ENCODE data around the gene LEUTX. TPM values are rescaled to one million over a fixed set of nuclear protein-coding genes. Genes with fewer than 3 reads are reported as not detected.

LEUTX gene
- total RNA-seq, 1 experiment from 2014 or later = not detected

DNA sequence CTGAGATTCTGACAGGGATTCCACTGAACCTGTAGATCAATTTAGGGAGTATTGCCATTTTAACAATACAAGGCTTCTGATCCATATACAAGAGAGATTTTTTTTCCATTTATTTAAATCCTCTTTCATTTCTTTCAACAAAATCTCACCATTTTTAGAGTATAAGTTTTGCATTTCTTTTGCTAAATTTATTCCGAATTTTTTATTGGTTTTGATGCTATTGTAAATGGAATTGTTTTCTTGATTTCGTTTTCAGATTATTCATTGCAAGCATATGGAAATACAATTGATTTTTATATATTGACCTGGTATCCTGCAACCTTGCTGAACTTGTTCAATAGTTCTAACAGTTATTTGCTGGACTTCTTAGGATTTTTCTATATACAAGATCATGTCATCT lies 18.4 kb downstream of the LEUTX start:
- no peaks in the 10 kb centered on the region; the same call in 1 of the 2 replicates for H3K4me1 ChIP-seq (ENCODE audit: insufficient read depth, low read length)
- H2AK5ac ChIP-seq (ENCODE audit: insufficient read length, low read length) = no peak overlapping the region
- no peak overlapping the region for H4K8ac ChIP-seq (replicated peaks; ENCODE audit: insufficient read length, low read depth, low read length)
- Mint-ChIP-seq H3K27me3 (ENCODE audit: low read depth) (no peaks in the 10 kb centered on the region), H3K27ac (no peak overlapping the region), H3K4me3 (no peak overlapping the region), H3K4me1 (peaks cover 22 to 33% of the 10 kb centered on the region in 2 experiments), H3K36me3 (ENCODE audit: insufficient read depth in 1 of 3, low read depth in 3 of 3) (no peaks in the 10 kb centered on the region), H3K9me3 (no peaks in the 10 kb centered on the region)
- no peak overlapping the region for H3K18ac ChIP-seq (ENCODE audit: insufficient read length, low read depth, low read length)
- H3K27ac ChIP-seq (ENCODE audit: insufficient read length, low read depth, low read length) = no peak overlapping the region
- H2BK120ac ChIP-seq (ENCODE audit: low read depth, low read length, poor library complexity, severe bottlenecking) = no peak overlapping the region
- H3K23me2 ChIP-seq (ENCODE audit: insufficient read length, low read depth, low read length, poor library complexity, severe bottlenecking) = peaks cover 3% of the 10 kb centered on the region
- H3K14ac ChIP-seq (ENCODE audit: insufficient read depth, low read length) = no peak overlapping the region
- no peak overlapping the region for H3K56ac ChIP-seq (ENCODE audit: insufficient read length, low read depth, low read length)
- H2BK12ac ChIP-seq (ENCODE audit: insufficient read length, low read depth, low read length) = no peak overlapping the region
- H3K9me3 ChIP-seq (ENCODE audit: control insufficient read depth, low read depth, low read length) = no peaks in the 10 kb centered on the region
- H3K27me3 ChIP-seq (ENCODE audit: insufficient read depth, low read length) = no peaks in the 10 kb centered on the region
- no peak overlapping the region for H2BK5ac ChIP-seq (ENCODE audit: insufficient read length, low read length)
- no peaks in the 10 kb centered on the region for H3K79me1 ChIP-seq (ENCODE audit: insufficient read depth, low read depth, low read length, poor library complexity, severe bottlenecking)
- H2BK15ac ChIP-seq (ENCODE audit: low read depth, low read length) = no peak overlapping the region
- no peak overlapping the region for H3K23ac ChIP-seq (ENCODE audit: insufficient read length, low read depth, low read length)
- H4K20me1 ChIP-seq (ENCODE audit: control insufficient read depth, insufficient read depth, insufficient read length) = no peaks in the 10 kb centered on the region
- H3K4ac ChIP-seq (ENCODE audit: low read depth, low read length) = no peak overlapping the region
- no peak overlapping the region for H4K91ac ChIP-seq (ENCODE audit: insufficient read length, low read depth, low read length)
- no peak overlapping the region for H4K5ac ChIP-seq (ENCODE audit: insufficient read length, low read depth, low read length)
- DNase-seq = no peak
- TF ChIP-seq, protein P1, sequence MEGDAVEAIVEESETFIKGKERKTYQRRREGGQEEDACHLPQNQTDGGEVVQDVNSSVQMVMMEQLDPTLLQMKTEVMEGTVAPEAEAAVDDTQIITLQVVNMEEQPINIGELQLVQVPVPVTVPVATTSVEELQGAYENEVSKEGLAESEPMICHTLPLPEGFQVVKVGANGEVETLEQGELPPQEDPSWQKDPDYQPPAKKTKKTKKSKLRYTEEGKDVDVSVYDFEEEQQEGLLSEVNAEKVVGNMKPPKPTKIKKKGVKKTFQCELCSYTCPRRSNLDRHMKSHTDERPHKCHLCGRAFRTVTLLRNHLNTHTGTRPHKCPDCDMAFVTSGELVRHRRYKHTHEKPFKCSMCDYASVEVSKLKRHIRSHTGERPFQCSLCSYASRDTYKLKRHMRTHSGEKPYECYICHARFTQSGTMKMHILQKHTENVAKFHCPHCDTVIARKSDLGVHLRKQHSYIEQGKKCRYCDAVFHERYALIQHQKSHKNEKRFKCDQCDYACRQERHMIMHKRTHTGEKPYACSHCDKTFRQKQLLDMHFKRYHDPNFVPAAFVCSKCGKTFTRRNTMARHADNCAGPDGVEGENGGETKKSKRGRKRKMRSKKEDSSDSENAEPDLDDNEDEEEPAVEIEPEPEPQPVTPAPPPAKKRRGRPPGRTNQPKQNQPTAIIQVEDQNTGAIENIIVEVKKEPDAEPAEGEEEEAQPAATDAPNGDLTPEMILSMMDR (conservative IDR thresholded peaks at IDR 0.05) = no peak
- H2BK20ac ChIP-seq (ENCODE audit: low read depth, low read length, poor library complexity, severe bottlenecking) = no peak overlapping the region
- no peak overlapping the region for H3K4me2 ChIP-seq (ENCODE audit: insufficient read depth, insufficient read length, low read length)
- H3K79me2 ChIP-seq (ENCODE audit: insufficient read depth, low read length) = no peaks in the 10 kb centered on the region
- no peak overlapping the region for H3T11ph ChIP-seq (ENCODE audit: low read length)
- no peak overlapping the region for H2AFZ ChIP-seq (ENCODE audit: low read length)
- no CpG with 5 or more reads among the region's 2 CpGs for WGBS (ENCODE audit: extremely low coverage, insufficient read length, low lambda C conversion rate)
- no peak overlapping the region for H3K9ac ChIP-seq (ENCODE audit: extremely low read depth, insufficient read length, low read length)

All from H9 (cell line).